Dedifferentiated amniotic fluid mesenchymal stem cell (primary cell): ENCODE measurements around the gene CIC.

Experiments
- DNase-seq: peaks from one replicate; pipeline ENCODE4 v3.0.0-alpha.2; 2016; ENCODE audit errors: extremely low spot score

Gene CIC

DNA sequence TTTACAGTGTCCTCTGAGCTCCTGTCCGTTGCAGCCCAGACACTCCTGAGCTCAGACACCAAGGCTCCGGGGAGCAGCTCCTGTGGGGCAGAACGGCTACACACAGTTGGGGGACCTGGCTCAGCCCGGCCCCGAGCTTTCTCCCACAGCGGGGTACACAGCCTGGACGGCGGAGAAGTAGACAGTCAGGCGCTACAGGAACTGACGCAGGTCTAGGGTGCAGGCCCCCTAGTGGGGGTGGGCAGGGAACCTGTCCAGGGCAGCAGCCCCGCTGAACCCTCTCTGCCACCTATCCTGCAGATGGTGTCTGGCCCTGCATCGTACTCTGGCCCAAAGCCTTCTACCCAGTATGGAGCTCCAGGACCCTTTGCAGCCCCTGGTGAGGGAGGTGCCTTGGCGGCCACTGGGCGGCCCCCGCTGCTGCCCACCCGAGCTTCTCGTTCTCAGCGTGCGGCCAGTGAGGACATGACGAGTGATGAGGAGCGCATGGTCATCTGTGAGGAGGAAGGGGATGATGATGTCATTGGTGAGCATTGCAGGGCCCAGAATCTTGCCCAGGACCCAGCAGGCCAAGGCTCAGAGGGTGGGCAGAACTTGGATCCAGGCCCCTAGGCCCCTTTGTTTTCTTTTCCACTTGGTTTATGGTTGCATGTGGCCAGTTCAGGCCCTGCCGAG lies 20.0 kb downstream of the CIC start:
- DNase-seq: no peak

DNA sequence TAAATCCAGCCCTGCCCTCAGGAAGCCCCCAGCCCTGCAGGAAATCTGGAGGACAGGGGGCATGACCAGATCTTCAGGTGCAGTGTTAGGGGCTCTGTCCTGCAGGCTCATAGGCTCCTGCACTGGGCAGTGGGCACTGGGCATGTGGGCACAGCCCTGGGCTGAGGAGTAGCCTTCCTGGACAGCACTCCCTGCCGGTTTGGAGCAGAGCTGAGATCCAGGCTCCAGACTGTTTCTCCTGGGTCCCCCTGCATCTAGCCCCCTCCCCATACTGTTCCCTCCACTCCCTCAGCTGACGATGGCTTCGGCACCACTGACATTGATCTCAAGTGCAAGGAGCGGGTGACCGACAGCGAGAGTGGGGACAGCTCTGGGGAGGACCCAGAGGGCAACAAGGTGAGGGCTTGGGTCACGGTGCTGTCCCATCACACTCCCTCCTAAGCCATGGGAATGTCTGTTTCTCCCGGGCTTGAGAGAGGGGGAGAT lies 20.5 kb downstream of the CIC start:
- no peak for DNase-seq

GRCh38 chr19:42290136-42290522 lies 21.1 kb downstream of the CIC start:
- DNase-seq: no peak

- no peak for DNase-seq
These were observed 21.7 kb downstream of the CIC start for GRCh38 chr19:42290523-42291434.

DNA sequence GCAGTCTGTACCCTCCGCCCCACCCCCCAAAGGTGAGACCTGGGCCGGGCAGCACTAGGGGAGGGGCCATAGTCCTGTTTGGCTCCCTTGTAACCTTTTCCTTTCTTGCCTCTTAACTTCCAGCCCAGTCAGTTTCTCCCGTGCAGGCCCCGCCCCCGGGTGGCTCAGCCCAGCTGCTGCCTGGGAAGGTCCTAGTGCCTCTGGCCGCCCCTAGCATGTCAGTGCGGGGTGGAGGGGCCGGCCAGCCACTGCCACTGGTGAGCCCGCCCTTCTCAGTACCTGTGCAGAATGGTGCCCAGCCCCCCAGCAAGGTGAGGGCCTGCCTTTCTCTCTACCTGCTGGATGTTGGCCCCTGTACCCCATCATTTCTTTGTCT lies 22.4 kb downstream of the CIC start:
- no peak for DNase-seq

DNA sequence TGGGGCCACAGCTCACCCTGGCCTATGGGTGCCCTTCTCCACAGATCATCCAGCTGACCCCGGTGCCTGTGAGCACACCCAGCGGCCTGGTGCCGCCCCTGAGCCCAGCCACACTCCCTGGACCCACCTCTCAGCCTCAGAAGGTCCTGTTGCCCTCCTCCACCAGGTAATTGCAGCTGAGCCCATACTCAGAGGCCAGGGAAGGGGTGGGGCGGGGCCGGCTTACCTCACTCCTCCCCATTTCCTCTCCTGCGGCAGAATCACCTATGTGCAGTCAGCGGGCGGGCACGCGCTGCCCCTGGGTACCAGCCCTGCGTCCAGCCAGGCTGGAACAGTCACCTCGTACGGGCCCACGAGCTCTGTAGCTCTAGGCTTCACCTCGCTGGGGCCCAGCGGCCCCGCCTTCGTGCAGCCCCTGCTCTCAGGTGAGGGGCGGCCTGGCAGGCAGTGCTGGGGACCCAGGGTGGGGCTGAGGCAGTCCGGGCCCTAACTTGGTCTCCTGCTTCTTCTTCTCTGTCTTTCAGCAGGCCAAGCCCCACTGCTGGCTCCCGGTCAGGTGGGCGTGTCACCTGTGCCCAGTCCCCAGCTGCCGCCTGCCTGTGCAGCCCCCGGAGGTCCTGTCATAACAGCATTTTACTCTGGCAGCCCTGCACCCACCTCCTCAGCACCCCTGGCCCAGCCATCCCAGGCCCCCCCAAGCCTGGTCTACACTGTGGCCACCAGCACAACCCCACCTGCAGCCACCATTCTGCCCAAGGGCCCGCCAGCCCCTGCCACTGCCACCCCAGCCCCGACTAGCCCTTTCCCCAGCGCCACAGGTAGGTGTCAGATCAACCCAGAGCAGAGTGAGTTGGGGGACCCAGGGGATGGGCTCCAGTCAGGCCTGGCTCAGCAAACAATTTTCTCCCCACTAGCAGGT lies 23.2 kb downstream of the CIC start:
- DNase-seq: no peak

- no peak for DNase-seq
These were observed 23.9 kb downstream of the CIC start for GRCh38 chr19:42292963-42293362.

GRCh38 chr19:42293540-42293939 lies 24.5 kb downstream of the CIC start:
- DNase-seq: no peak

DNA sequence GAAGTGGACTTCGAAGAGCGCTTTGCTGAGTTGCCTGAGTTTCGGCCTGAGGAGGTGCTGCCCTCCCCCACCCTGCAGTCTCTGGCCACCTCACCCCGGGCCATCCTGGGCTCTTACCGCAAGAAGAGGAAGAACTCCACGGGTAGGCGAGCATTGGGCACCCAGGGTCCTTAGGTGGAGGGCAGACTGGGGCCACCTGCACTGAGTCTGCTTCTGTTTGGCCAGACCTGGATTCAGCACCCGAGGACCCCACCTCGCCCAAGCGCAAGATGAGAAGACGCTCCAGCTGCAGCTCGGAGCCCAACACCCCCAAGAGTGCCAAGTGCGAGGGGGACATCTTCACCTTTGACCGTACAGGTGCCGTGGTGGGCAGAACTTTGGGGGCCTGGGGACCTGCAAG lies 24.9 kb downstream of the CIC start:
- DNase-seq: no peak

DNA sequence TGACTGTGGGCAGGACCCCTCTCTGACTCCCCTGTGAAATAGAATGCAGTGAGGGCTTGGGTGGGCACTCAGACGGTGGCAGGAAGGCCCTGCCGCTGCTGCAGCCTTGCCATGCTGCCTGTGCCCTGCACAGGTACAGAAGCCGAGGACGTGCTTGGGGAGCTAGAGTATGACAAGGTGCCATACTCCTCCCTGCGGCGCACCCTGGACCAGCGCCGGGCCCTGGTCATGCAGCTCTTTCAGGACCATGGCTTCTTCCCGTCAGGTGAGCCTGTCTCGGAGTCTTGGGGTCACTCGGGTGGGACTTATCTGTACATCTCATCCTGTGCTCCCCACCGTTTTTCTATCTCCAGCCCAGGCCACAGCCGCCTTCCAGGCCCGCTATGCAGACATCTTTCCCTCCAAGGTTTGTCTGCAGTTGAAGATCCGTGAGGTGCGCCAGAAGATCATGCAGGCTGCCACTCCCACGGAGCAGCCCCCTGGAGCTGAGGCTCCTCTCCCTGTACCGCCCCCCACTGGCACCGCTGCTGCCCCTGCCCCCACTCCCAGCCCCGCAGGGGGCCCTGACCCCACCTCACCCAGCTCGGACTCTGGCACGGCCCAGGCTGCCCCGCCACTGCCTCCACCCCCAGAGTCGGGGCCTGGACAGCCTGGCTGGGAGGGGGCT lies 25.6 kb downstream of the CIC start:
- DNase-seq: no peak

- DNase-seq: no peak
These were observed 26.3 kb downstream of the CIC start for GRCh38 chr19:42295342-42295741.

- DNase-seq: peak; percentile 36
These were observed 26.9 kb downstream of the CIC start for GRCh38 chr19:42295831-42296525.

- DNase-seq: no peak
These were observed 28.0 kb downstream of the CIC start for GRCh38 chr19:42297039-42297438.

GRCh38 chr19:42301646-42302203 lies 32.7 kb downstream of the CIC start, which contains the start of gene PRR19:
PRR19 (plus strand) TSS chr19:42302132; CDS start chr19:42309585, 7,453 bp downstream.
- no peak for DNase-seq

DNA sequence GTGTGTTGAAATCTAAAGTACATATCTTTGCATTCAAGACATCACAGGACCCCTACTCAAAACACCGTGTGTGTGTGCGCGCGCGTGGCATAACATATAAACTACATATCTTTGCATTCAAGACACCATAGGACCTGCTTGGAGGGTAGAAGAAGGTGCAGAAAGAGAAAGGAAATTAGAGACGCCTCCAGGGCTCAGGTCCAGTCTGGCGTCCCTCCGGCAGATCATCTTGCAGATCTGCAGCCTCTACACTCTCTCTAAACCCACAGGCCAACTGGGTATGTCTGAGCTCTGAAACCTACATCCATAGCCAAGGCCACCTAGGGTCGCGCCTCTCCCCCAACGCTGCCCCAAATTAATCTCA lies 34.0 kb downstream of the CIC start:
- DNase-seq: no peak

DNA sequence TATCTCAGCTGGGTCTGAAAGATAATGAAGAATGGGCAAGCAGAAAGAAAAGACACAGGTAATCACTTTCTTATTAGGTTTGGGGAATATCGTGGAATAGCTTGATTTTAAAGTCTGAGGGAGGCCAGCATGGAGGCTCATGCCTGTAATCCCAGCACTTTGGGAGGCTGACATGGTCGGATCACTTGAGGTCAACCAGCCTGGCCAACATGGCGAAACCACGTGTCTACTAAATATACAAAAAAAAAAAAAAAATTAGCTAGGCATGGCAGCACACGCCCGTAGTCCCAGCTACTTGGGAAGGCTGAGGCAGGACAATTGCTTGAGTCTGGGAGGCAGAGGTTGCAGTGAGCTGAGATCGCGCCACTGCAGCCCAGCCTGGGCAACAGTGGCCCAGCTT lies 34.8 kb downstream of the CIC start:
- DNase-seq: no peak

GRCh38 chr19:42306646-42307045 lies 37.6 kb downstream of the CIC start:
- no peak for DNase-seq

- DNase-seq: no peak
These were observed 40.6 kb downstream of the CIC start for GRCh38 chr19:42309686-42310085.

DNA sequence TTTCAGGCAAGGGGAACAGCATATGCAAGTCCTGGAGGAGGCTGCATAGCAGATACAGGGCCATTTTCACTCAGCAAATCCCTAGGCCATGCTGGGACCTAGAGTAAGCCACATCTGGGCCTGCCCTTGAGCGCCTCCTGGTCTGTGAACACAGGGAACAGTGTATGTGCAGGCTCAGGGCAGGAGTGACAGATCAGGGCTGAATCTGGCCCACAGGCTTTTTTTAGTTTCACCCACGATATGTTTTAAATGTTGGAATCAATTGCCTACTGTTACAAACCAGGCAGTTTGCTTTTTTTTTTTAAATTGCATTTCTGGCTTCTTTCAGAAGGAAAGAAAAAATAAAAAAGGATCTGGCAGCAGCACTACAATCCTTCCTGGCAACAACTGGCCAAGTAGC lies 42.6 kb downstream of the CIC start:
- DNase-seq: no peak

DNA sequence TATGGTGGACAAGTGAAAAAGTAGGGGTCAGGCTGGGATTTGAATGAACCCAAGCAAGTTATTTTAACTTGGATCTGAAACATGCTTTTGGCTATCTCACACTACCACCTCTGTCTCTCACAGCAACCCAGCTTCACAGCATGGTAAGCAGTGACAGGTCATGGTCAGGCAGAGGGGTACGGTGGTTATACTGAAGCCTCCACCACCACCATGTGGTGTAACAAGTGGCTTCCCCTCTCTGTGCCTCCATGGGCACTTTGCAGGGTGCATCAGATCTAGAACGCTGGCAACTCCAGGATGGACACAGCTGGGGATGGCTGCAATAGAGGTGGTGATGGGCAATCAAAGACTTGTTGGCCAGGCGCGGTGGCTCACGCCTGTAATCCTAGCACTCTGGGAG lies 43.3 kb downstream of the CIC start:
- no peak for DNase-seq
